Left renal pelvis (tissue), 4 donors: ENCODE data around the gene VPS35L. TPM values are rescaled to one million over a fixed set of nuclear protein-coding genes. Genes with fewer than 3 reads are reported as not detected.
A peak's percentile ranks its signal among the peaks of the same experiment; 100 is the strongest.
"Not testable (repeated sequence)": the region's sequence is repeated elsewhere in the genome, so short reads cannot be mapped to it uniquely, and the experiment has no call there.

ENCODE experiments used
- DNase-seq, 4 donors: peaks; one replicate each; pipeline ENCODE4 v3.0.0-alpha.2; 2013; ENCODE audit warnings: low read depth in 4 of 4, low spot score in 3 of 4
- polyA plus RNA-seq, 4 donors: library from polyadenylated mRNA; unstranded; fragments of 120-200 nt; gene quantifications; one replicate each; pipeline ENCODE4 v1.2.1, GENCODE V29; 2013; ENCODE audit not compliant: insufficient read length in 4 of 4

The VPS35L gene
- polyA plus RNA-seq, 4 donors, result 46.0 to 65.0 (median 63.5) TPM

- DNase-seq, result no peak
Observed at GRCh38 chr16:19709381-19710136, 154.1 kb downstream of the VPS35L start.

- no peak for DNase-seq
Observed at GRCh38 chr16:19710191-19710908, 154.8 kb downstream of the VPS35L start.

- no peak for DNase-seq
Observed at GRCh38 chr16:19710991-19711545, 155.6 kb downstream of the VPS35L start.

DNA sequence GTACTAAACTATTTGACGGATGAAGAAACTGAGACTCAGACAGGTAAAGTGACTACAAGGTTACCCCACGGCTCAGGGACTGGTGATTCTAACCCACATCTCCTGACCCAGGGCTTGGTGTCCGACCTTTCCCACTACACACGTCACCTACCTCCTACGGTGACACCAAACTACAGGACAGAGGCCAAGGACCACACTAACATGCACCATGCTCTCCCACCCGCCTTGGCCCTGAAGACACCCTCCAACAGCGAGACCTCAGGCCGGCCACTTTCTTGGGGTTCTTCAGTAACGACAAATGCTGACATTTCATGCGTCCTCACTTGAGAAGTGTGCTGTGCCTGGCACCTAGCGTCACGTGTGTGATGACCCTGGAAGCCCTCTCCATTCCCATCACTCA lies 156.1 kb downstream of the VPS35L start:
- no peak for DNase-seq

GRCh38 chr16:19712418-19713058 lies 157.0 kb downstream of the VPS35L start:
- DNase-seq, result no peak

- no peak for DNase-seq
Observed at GRCh38 chr16:19713697-19714096, 158.2 kb downstream of the VPS35L start.

DNA sequence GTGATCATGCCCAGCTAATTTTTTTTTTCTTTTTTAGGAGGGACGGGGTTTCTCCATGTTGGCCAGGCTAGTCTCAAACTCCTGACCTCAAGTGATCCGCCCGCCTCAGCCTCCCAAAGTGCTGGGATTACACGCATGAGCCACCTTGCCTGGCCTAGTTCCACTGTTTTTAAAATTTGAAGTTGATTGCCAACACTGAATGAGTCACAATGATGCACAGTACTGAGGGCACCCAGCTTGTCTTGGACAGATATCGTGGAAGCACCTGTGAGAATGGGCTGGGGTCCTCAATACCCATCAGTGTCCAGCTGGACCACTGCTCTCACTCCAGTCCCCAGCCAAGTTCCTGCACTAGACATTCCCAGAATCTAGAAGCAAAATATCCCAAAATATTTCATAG lies 160.1 kb downstream of the VPS35L start:
- DNase-seq, result no peak

GRCh38 chr16:19716183-19716582 lies 160.7 kb downstream of the VPS35L start:
- DNase-seq, result no peak

- not testable (repeated sequence) for DNase-seq
Observed at GRCh38 chr16:19716728-19717127, 161.2 kb downstream of the VPS35L start.

DNA sequence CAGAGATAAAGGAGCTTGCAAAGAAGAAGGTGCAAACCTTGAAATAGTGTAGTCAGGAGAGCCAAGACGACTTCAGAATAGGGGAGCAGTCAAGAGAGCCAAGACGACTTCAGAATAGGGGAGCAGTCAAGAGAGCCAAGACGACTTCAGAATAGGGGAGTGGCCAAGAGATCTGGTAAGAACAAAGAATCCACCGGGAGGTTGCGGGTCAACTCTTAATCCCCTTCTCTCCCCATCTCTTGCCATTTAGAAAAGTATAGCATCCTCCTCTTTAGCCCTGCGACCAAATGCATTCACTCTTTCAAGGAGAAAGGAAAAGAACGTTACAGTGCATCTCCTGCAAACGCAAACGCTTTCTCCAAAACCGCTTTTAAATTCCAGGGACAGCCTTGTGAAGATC lies 161.8 kb downstream of the VPS35L start:
- DNase-seq, result no peak

GRCh38 chr16:19717741-19718623 lies 162.5 kb downstream of the VPS35L start, which contains the start of the genes IQCK and KNOP1:
Gene IQCK, plus strand, starts transcription at chr16:19718271. Its CDS starts 36 bp downstream, at chr16:19718307.
Gene KNOP1, minus strand, starts transcription at chr16:19718227. Its CDS starts 3,192 bp downstream, at chr16:19715035.
- peak; percentile 80 to 83 (median 82) for DNase-seq

GRCh38 chr16:19718624-19718965 lies 163.1 kb downstream of the VPS35L start:
- DNase-seq, result no peak

GRCh38 chr16:19722269-19722952 lies 166.9 kb downstream of the VPS35L start:
- no peak for DNase-seq

DNA sequence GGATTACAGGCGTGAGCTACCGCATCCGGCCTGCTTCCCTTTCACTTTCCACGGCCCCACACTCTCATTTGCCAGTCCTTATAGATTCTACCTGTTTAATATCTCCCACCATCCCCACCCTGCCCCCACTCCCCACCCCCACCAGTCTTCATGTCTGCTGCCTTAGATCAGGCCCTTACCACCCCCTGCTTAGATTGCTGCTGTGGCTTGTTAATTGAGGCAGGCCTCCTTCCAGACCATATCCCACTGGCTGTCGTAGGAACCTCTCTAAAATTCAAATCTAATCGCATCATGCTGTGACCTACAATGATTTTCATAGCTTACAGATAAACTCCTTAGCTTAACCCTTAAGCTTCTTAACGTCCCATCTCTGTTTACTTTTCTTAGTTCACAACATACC lies 167.5 kb downstream of the VPS35L start:
- no peak for DNase-seq

- DNase-seq, result no peak
Observed at GRCh38 chr16:19728636-19728965, 173.1 kb downstream of the VPS35L start.

DNA sequence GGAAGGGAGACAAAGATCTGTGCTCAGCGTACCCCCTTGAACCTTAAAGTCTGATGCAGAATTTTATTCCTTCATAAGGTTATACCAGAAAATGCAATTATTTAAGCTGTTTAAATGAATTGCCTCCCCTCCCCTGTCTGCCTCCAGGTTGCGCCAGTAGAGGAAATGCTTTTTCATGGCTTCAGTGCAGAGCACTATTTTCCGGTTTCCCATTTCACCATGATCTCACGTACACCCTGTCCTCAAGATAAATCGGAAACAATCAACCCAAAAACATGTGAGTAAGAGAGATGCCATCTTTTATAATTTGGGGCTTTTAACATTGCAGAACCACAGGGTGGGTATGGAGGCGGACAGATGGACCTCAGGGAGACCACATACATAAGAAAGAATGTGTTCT lies 178.0 kb downstream of the VPS35L start:
- no peak for DNase-seq

- DNase-seq, result no peak
Observed at GRCh38 chr16:19735074-19735867, 179.8 kb downstream of the VPS35L start.

- DNase-seq, result no peak
Observed at GRCh38 chr16:19737306-19738038, 182.0 kb downstream of the VPS35L start.
